ENCODE data around the gene GLYATL1.

Gene GLYATL1

DNA sequence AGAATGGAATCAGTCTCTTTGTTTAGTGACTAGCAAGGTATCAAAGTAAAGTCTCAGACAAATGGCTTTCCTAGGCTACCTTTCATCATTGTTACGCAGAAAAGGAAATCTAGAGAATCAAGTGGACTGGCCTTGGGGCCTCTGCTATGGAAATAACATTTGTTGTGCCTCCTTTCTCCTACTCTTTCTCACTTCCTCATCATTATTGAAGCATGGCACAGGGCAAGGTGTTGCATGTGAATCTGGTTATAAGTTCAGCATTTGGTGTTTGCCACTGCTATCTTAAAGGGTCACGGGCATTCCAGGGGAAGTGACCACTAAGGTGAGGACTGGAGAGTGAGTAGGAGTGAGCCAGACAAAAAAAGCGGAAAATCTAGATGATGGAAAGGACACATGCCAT lies 54.9 kb downstream of the GLYATL1 start:
- Histone ChIP-seq H3K27ac (replicated peaks) (no peak overlapping the region), H3K27me3 (ENCODE audit: insufficient read depth, poor library complexity, severe bottlenecking) (no peaks in the 10 kb centered on the region)
- no peak for DNase-seq (ENCODE audit: low read depth in 1 of 2, low spot score in 1 of 2)

DNA sequence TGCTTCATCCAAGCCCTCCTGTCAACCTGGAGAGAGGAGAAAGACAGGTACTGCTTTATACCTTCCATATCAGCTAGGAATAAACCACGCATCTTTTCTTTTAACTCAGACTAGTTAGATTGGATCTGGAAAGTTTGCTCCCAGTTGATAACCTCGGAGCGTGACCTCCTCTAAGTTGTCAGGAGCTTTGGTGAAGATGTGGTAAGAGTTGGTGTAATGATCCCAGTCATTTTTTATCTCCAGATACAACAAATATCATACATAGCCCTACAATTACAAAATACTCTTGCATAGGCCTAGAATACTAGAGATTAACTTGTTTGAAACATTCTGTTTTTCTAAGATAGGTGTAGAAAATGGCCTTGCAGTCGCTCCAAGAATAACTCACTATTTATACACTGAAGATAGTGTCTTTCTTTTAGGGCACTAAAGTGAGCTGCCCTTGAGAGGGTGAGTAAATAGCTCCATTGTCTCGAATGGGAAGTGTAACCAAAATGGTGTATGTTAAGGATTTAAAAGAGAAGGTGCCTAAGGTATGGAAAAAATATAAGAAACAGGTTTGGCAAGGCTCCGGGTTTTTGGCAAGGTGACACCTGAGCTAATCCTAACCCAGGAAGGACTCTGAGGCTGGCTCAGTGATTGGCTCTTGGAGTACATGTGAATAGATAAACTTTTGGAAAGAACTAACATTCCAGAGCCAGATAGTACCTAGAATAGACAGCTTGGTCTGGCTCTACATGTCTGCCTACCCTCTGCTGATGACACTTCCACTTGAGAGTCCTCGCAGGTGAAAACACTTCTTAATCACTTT lies 59.4 kb downstream of the GLYATL1 start:
- no peak for DNase-seq (ENCODE audit: low read depth in 1 of 2, low spot score in 1 of 2)
- Histone ChIP-seq H3K4me3 (replicated peaks; ENCODE audit: insufficient read depth, low read length) (no peak overlapping the region), H3K27ac (replicated peaks) (no peak overlapping the region), H3K27me3 (ENCODE audit: insufficient read depth, poor library complexity, severe bottlenecking) (no peaks in the 10 kb centered on the region)
- TF ChIP-seq, protein P1, sequence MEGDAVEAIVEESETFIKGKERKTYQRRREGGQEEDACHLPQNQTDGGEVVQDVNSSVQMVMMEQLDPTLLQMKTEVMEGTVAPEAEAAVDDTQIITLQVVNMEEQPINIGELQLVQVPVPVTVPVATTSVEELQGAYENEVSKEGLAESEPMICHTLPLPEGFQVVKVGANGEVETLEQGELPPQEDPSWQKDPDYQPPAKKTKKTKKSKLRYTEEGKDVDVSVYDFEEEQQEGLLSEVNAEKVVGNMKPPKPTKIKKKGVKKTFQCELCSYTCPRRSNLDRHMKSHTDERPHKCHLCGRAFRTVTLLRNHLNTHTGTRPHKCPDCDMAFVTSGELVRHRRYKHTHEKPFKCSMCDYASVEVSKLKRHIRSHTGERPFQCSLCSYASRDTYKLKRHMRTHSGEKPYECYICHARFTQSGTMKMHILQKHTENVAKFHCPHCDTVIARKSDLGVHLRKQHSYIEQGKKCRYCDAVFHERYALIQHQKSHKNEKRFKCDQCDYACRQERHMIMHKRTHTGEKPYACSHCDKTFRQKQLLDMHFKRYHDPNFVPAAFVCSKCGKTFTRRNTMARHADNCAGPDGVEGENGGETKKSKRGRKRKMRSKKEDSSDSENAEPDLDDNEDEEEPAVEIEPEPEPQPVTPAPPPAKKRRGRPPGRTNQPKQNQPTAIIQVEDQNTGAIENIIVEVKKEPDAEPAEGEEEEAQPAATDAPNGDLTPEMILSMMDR (IDR thresholded peaks at IDR 0.05; ENCODE audit: insufficient read depth, low read length) = no peak
- TF ChIP-seq SPI1 (IDR thresholded peaks at IDR 0.05; ENCODE audit: borderline replicate concordance, low read depth) = no peak

More for the DNA sequence above, 54.9 kb downstream of the GLYATL1 start:
- no peak overlapping the region for H3K4me3 ChIP-seq (replicated peaks; ENCODE audit: insufficient read depth, low read length)
- TF ChIP-seq GABPA (IDR thresholded peaks at IDR 0.05; ENCODE audit: low read depth) (no peak), POLR2AphosphoS5 (IDR thresholded peaks at IDR 0.05; ENCODE audit: low read depth) (no peak), SPI1 (IDR thresholded peaks at IDR 0.05; ENCODE audit: borderline replicate concordance, low read depth) (no peak)
- TF ChIP-seq, protein P2, sequence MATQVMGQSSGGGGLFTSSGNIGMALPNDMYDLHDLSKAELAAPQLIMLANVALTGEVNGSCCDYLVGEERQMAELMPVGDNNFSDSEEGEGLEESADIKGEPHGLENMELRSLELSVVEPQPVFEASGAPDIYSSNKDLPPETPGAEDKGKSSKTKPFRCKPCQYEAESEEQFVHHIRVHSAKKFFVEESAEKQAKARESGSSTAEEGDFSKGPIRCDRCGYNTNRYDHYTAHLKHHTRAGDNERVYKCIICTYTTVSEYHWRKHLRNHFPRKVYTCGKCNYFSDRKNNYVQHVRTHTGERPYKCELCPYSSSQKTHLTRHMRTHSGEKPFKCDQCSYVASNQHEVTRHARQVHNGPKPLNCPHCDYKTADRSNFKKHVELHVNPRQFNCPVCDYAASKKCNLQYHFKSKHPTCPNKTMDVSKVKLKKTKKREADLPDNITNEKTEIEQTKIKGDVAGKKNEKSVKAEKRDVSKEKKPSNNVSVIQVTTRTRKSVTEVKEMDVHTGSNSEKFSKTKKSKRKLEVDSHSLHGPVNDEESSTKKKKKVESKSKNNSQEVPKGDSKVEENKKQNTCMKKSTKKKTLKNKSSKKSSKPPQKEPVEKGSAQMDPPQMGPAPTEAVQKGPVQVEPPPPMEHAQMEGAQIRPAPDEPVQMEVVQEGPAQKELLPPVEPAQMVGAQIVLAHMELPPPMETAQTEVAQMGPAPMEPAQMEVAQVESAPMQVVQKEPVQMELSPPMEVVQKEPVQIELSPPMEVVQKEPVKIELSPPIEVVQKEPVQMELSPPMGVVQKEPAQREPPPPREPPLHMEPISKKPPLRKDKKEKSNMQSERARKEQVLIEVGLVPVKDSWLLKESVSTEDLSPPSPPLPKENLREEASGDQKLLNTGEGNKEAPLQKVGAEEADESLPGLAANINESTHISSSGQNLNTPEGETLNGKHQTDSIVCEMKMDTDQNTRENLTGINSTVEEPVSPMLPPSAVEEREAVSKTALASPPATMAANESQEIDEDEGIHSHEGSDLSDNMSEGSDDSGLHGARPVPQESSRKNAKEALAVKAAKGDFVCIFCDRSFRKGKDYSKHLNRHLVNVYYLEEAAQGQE (IDR thresholded peaks at IDR 0.05; ENCODE audit: insufficient replicate concordance, low read depth) = no peak
- TF ChIP-seq, protein P1 (IDR thresholded peaks at IDR 0.05; ENCODE audit: insufficient read depth, low read length) = no peak

DNA sequence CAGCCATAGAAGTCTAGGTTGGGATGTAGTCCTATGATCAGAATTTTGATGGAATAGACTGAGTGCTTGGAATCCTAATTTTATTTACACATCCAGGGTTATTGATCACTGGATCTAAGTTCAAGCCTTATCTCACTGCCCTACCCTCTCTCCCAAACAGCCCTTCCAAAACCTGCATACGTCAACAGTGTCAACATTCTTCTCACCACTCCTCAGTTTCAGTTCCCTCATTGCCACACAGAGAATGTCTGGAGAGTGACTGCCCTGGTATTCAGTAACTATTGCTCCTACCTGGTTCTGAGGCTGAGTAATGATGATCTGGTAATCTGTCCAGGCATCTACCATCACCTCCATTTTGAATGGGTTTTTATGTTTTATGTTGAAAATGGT lies 60.0 kb downstream of the GLYATL1 start:
- DNase-seq (ENCODE audit: low read depth in 1 of 2, low spot score in 1 of 2) = peak in 1 of 2 experiments; percentile 11
- TF ChIP-seq SPI1 (IDR thresholded peaks at IDR 0.05; ENCODE audit: borderline replicate concordance, low read depth) = no peak
- TF ChIP-seq GABPA (IDR thresholded peaks at IDR 0.05; ENCODE audit: low read depth) = no peak
- TF ChIP-seq, protein P1 (IDR thresholded peaks at IDR 0.05; ENCODE audit: insufficient read depth, low read length) = no peak
- TF ChIP-seq POLR2AphosphoS5 (IDR thresholded peaks at IDR 0.05; ENCODE audit: low read depth) = no peak
- TF ChIP-seq, protein P2 (IDR thresholded peaks at IDR 0.05; ENCODE audit: insufficient replicate concordance, low read depth) = no peak
- Histone ChIP-seq H3K27me3 (ENCODE audit: insufficient read depth, poor library complexity, severe bottlenecking) (no peaks in the 10 kb centered on the region), H3K4me3 (replicated peaks; ENCODE audit: insufficient read depth, low read length) (no peak overlapping the region), H3K27ac (replicated peaks) (no peak overlapping the region)

Data from HL-60 (cell line).